ENCODE data around the gene C16orf96. TPM values are rescaled to one million over a fixed set of nuclear protein-coding genes. Genes with fewer than 3 reads are reported as not detected.

Gene C16orf96
- total RNA-seq, 1 donor from 2014 or later, result not detected

DNA sequence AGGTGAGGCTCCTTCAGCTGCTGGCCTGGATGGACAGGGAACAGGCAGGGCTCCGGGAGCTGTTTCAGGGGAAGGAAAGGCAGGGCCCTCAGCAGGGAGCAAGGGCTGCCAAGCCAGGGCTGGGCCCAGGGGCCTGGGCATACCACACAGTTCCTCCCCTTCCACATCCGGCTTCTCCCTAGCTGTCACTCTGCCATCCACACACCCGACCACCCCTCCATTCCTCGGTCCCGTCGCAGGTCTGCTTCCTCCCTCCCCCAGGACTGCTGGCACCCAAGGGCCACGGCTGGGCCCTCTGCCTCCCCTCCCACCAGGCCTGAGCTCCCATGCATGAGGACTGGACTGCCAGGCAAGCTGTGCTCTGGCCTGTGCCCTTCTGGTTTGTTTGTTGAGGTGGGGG, 41.5 kb upstream of the C16orf96 start:
- peaks cover 23% of the 10 kb centered on the region for H3K36me3 ChIP-seq (ENCODE audit: control insufficient read depth, insufficient read depth, low read length)
- no peak for FAIRE-seq
- H3K4me3 ChIP-seq (ENCODE audit: low read depth, low read length), result no peak overlapping the region
- H3K27me3 ChIP-seq (ENCODE audit: control insufficient read depth, insufficient read depth, low read length), result no peaks in the 10 kb centered on the region
- DNase-seq (ENCODE audit: low read depth), result no peak
- TF ChIP-seq, protein P1, sequence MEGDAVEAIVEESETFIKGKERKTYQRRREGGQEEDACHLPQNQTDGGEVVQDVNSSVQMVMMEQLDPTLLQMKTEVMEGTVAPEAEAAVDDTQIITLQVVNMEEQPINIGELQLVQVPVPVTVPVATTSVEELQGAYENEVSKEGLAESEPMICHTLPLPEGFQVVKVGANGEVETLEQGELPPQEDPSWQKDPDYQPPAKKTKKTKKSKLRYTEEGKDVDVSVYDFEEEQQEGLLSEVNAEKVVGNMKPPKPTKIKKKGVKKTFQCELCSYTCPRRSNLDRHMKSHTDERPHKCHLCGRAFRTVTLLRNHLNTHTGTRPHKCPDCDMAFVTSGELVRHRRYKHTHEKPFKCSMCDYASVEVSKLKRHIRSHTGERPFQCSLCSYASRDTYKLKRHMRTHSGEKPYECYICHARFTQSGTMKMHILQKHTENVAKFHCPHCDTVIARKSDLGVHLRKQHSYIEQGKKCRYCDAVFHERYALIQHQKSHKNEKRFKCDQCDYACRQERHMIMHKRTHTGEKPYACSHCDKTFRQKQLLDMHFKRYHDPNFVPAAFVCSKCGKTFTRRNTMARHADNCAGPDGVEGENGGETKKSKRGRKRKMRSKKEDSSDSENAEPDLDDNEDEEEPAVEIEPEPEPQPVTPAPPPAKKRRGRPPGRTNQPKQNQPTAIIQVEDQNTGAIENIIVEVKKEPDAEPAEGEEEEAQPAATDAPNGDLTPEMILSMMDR (IDR thresholded peaks at IDR 0.05; ENCODE audit: insufficient read depth, low read length, severe bottlenecking), result no peak

DNA sequence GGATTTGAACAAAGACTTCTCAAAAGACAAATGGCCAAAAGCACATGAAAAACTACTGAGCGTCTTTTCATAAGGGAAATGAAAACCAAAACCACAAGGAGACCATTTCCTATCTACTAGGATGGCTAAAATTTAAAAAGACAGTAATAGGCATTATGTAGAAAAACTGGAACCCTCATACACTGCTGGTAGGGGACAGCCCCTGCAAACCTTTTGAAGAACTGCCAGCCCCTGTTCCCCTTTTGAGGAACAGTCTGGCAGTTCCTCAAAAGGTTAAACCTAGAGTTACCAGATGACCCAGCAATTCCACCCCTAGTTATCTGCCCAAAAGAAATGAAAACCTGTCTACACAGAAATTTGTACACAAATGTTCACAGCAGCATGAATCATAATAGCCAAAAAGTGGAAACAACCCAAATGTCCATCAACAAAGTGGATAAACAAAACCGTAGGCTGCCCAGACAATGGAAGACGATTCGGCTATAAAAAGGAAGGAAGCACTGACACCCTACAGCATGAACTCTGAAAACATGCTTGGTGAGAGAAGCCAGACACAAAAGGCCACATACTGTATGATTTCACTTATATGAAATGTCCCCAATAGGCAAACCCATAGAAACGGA, 40.4 kb upstream of the C16orf96 start:
- peaks cover 16% of the 10 kb centered on the region for H3K36me3 ChIP-seq (ENCODE audit: control insufficient read depth, insufficient read depth, low read length)
- H3K27me3 ChIP-seq (ENCODE audit: control insufficient read depth, insufficient read depth, low read length), result no peaks in the 10 kb centered on the region
- DNase-seq (ENCODE audit: low read depth) (no peak), FAIRE-seq (no peak)
- no peak overlapping the region for H3K4me3 ChIP-seq (ENCODE audit: low read depth, low read length)
- TF ChIP-seq, protein P1 (IDR thresholded peaks at IDR 0.05; ENCODE audit: insufficient read depth, low read length, severe bottlenecking), result no peak

DNA sequence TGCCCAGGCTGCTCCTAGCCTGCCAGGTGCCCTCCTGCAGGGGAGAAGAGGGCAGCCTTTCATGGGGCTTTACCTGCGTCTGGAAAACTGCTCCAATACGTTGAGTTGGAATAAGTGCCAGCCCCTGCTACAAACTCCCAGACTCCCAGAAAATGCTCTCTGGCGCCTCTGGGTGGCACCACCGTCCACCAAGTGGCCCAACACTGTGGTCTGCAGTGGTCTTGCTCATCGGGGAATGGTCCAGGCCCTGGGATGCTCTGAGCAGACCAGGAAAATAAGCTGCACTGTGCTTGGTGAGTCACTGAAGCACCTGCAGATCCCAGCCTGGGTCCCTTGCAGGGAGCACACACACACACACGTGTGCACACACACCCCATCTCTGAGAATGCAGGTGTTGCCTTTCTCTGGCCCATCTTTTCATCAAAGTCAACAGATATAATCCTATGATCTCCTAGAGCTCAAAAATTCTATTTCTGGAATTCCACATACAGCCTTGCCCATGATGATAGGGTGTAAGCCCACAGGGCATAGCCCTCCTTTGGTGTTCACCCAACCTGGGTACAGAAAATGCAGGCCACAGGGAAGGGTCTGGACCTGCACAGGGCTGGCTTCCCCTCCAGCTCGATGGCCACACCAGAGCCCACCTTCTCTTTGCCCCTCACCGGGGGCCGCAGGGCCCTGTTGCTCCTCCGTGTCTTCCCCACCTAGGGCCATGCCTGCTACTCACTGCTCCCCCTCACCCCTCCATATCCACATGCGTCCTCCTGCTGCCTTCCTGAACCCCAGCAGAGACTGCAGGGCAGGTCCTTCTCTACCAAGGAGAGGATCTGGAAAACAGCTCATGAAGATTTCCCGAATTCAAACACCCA, 38.1 kb upstream of the C16orf96 start:
- FAIRE-seq, result no peak
- no peak overlapping the region for H3K4me3 ChIP-seq (ENCODE audit: low read depth, low read length)
- TF ChIP-seq, protein P1 (IDR thresholded peaks at IDR 0.05; ENCODE audit: insufficient read depth, low read length, severe bottlenecking), result peak; percentile 77
- no peaks in the 10 kb centered on the region for H3K27me3 ChIP-seq (ENCODE audit: control insufficient read depth, insufficient read depth, low read length)
- peaks cover 7% of the 10 kb centered on the region for H3K36me3 ChIP-seq (ENCODE audit: control insufficient read depth, insufficient read depth, low read length)
- DNase-seq (ENCODE audit: low read depth), result no peak

DNA sequence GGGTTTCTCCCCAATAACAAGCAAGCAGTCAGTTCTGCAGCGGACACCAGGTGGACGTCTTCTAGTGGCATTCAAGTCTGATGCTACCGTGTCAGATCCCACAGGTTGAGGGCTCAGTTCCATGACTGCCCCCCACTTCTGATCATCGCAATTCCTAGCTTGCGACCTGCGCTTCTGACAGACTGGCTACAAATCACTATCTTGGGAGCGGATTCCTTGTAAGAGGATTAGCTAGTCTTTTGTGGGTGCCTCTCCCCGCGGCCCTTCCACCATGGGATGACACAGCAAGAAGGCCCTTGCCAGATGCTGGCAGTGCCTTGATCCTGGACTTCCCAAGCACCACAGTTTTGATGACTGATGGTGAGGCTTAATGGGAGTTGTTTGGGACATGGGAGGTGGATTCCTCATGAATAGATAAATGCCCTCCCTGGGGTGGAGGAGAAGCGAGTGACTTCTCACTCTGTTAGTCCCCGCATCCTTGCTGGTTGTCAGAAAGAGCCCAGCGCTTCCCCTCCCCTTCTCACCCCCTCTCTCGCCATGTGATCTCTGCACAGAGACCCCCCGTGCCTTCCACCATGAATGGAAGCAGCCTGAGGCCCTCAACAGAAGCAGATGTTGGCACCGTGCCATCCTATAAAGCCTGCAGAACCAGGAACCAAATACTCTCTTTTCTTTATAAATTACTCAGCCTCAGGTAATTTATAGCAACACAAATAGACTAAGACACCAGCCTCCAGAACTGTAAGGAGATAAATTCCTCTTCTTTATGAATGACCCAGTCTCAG, 36.7 kb upstream of the C16orf96 start:
- no peak for FAIRE-seq
- TF ChIP-seq, protein P1 (IDR thresholded peaks at IDR 0.05; ENCODE audit: insufficient read depth, low read length, severe bottlenecking), result no peak
- no peaks in the 10 kb centered on the region for H3K27me3 ChIP-seq (ENCODE audit: control insufficient read depth, insufficient read depth, low read length)
- no peak overlapping the region for H3K4me3 ChIP-seq (ENCODE audit: low read depth, low read length)
- peaks cover 6% of the 10 kb centered on the region for H3K36me3 ChIP-seq (ENCODE audit: control insufficient read depth, insufficient read depth, low read length)
- DNase-seq (ENCODE audit: low read depth), result no peak

DNA sequence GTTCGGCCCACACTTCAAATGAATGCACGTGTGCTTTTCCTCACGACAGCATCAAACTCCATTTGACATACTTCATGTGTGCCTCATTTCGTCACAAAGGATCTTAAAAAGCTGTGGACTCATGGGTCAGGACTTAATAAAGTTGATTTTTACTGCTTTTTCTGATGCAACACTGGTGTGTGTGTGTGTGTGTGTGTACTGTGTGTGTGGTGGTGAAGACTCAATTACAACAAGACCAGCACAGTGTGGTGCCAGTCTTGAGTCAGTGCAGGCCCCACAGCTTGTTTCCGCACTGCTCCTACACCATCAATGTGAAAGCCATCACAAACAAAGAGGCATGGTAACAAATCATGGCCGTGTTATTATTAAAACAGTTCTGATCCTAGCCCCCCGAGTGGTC, 35.2 kb upstream of the C16orf96 start:
- DNase-seq (ENCODE audit: low read depth) (no peak), FAIRE-seq (no peak)
- peaks cover 6% of the 10 kb centered on the region for H3K36me3 ChIP-seq (ENCODE audit: control insufficient read depth, insufficient read depth, low read length)
- no peaks in the 10 kb centered on the region for H3K27me3 ChIP-seq (ENCODE audit: control insufficient read depth, insufficient read depth, low read length)
- TF ChIP-seq, protein P1 (IDR thresholded peaks at IDR 0.05; ENCODE audit: insufficient read depth, low read length, severe bottlenecking), result no peak
- H3K4me3 ChIP-seq (ENCODE audit: low read depth, low read length), result no peak overlapping the region

Data from bronchial epithelial cell (primary cell).